ENCODE data around the gene LPGAT1. TPM values are rescaled to one million over a fixed set of nuclear protein-coding genes. Genes with fewer than 3 reads are reported as not detected.

Gene LPGAT1
- total RNA-seq, 1 donor from 2014 or later, result 5.7 TPM

- Mint-ChIP-seq H3K27ac (no peak overlapping the region), H3K36me3 (peaks cover 18% of the 10 kb centered on the region), H3K4me1 (no peaks in the 10 kb centered on the region), H3K9me3 (peaks cover 11% of the 10 kb centered on the region), H3K27me3 (ENCODE audit: insufficient read depth, low read depth) (no peaks in the 10 kb centered on the region), H3K4me3 (no peak overlapping the region)
- Histone ChIP-seq H3K4me3 (no peak overlapping the region), H3K36me3 (no peaks in the 10 kb centered on the region), H4K20me1 (ENCODE audit: low read depth) (no peaks in the 10 kb centered on the region), H3K4me2 (no peak overlapping the region), H3K27me3 (no peaks in the 10 kb centered on the region), H3K27ac (no peak overlapping the region), H3F3A (ENCODE audit: low read depth) (no peaks in the 10 kb centered on the region), H3K9me3 (ENCODE audit: low read depth) (no peaks in the 10 kb centered on the region), H3K4me1 (no peaks in the 10 kb centered on the region), H2AFZ (replicated peaks) (no peak overlapping the region), H3K79me2 (ENCODE audit: low read depth) (no peaks in the 10 kb centered on the region), H3K9ac (no peak overlapping the region)
- DNase-seq (ENCODE audit: low spot score), result no peak
- TF ChIP-seq CTCF (IDR thresholded peaks at IDR 0.05) (no peak), EZH2 (IDR thresholded peaks at IDR 0.05) (no peak), EZH2phosphoT487 (IDR thresholded peaks at IDR 0.05) (no peak)
Observed at GRCh38 chr1:211812584-211812983, 18.0 kb downstream of the LPGAT1 start.

GRCh38 chr1:211811848-211812247 lies 18.7 kb downstream of the LPGAT1 start:
- Histone ChIP-seq H3K4me1 (no peaks in the 10 kb centered on the region), H3K36me3 (no peaks in the 10 kb centered on the region), H3K4me2 (no peak overlapping the region), H3K9me3 (ENCODE audit: low read depth) (no peaks in the 10 kb centered on the region), H3K4me3 (no peak overlapping the region), H3K27ac (no peak overlapping the region), H3K79me2 (ENCODE audit: low read depth) (no peaks in the 10 kb centered on the region), H2AFZ (replicated peaks) (no peak overlapping the region), H3F3A (ENCODE audit: low read depth) (no peaks in the 10 kb centered on the region), H3K9ac (no peak overlapping the region), H4K20me1 (ENCODE audit: low read depth) (no peaks in the 10 kb centered on the region), H3K27me3 (no peaks in the 10 kb centered on the region)
- Mint-ChIP-seq H3K9me3 (peaks cover 17% of the 10 kb centered on the region), H3K4me3 (no peak overlapping the region), H3K36me3 (peaks cover 25% of the 10 kb centered on the region), H3K27me3 (ENCODE audit: insufficient read depth, low read depth) (no peaks in the 10 kb centered on the region), H3K27ac (no peak overlapping the region), H3K4me1 (no peaks in the 10 kb centered on the region)
- no peak for TF ChIP-seq EZH2 (IDR thresholded peaks at IDR 0.05)
- TF ChIP-seq CTCF (IDR thresholded peaks at IDR 0.05), result no peak
- TF ChIP-seq EZH2phosphoT487 (IDR thresholded peaks at IDR 0.05), result no peak
- DNase-seq (ENCODE audit: low spot score), result no peak

- no peaks in the 10 kb centered on the region for H3K9me3 ChIP-seq (ENCODE audit: low read depth)
- Mint-ChIP-seq H3K36me3 (peaks cover 29% of the 10 kb centered on the region), H3K9me3 (peaks cover 20% of the 10 kb centered on the region), H3K4me1 (no peaks in the 10 kb centered on the region), H3K4me3 (no peak overlapping the region), H3K27me3 (ENCODE audit: insufficient read depth, low read depth) (no peaks in the 10 kb centered on the region), H3K27ac (no peak overlapping the region)
- no peak overlapping the region for H3K4me2 ChIP-seq
- H3K27me3 ChIP-seq, result no peaks in the 10 kb centered on the region
- DNase-seq (ENCODE audit: low spot score), result no peak
- H2AFZ ChIP-seq (replicated peaks), result no peak overlapping the region
- H3K4me1 ChIP-seq, result no peaks in the 10 kb centered on the region
- TF ChIP-seq CTCF (IDR thresholded peaks at IDR 0.05) (no peak), EZH2phosphoT487 (IDR thresholded peaks at IDR 0.05) (no peak)
- H3K79me2 ChIP-seq (ENCODE audit: low read depth), result no peaks in the 10 kb centered on the region
- H3K4me3 ChIP-seq, result no peak overlapping the region
- no peak overlapping the region for H3K27ac ChIP-seq
- no peaks in the 10 kb centered on the region for H3K36me3 ChIP-seq
- H3K9ac ChIP-seq, result no peak overlapping the region
- no peaks in the 10 kb centered on the region for H3F3A ChIP-seq (ENCODE audit: low read depth)
- no peaks in the 10 kb centered on the region for H4K20me1 ChIP-seq (ENCODE audit: low read depth)
Observed at GRCh38 chr1:211811126-211811525, 19.4 kb downstream of the LPGAT1 start.
